SK-N-SH (cell line): ENCODE measurements around the gene RPL22. TPM values are rescaled to one million over a fixed set of nuclear protein-coding genes. Genes with fewer than 3 reads are reported as not detected.

Source experiments
- CTCF ChIA-PET: fragments of 300-600, 350-600 bp; formaldehyde crosslinking; extraction: SDS; loops from one replicate; lab custom pipeline; 2021; lab: Yijun Ruan, JAX
- POLR2A ChIA-PET: fragments of 350-600 bp; sonication (Branson Sonifier 250); formaldehyde crosslinking; extraction: SDS; loops from one replicate; lab custom pipeline; 2020; ENCODE audit warnings: antibody characterized with exemption, inconsistent platforms; lab: Yijun Ruan, JAX
- DNase-seq: peaks from one replicate; pipeline ENCODE4 v3.0.0; 2012
- H2AFZ ChIP-seq: fragments of 200-600 bp; sonication (generic); 2 replicates; pipeline ENCODE4 v1.8.1; 2016; ENCODE audit warnings: antibody characterized with exemption, mild to moderate bottlenecking, low read depth
- H3F3A ChIP-seq: fragments of 200-600 bp; sonication (generic); replicated peaks from 2 replicates; pipeline ENCODE3; 2016; ENCODE audit warnings: antibody characterized with exemption, mild to moderate bottlenecking; ENCODE audit not compliant: insufficient read depth
- H3K27ac ChIP-seq, 2 experiments: fragments of 200-500 bp in 1 of 2; fragments of 200-600 bp in 1 of 2; sonication (Bioruptor generic) in 1 of 2; sonication (generic), shearing (Covaris generic) in 1 of 2; 2 replicates each; pipeline versions ENCODE4 v1.5.1 to v1.6.1; 2014 to 2016; ENCODE audit warnings: low read depth in 2 of 2, inconsistent platforms in 1 of 2, low read length in 1 of 2, mild to moderate bottlenecking in 1 of 2, mixed read lengths in 1 of 2
- H3K27me3 ChIP-seq: fragments of 200-600 bp; sonication (generic), shearing (Covaris generic); 2 replicates; pipeline ENCODE4 v1.6.1; 2016; ENCODE audit warnings: mixed run types; ENCODE audit not compliant: insufficient read depth
- H3K36me3 ChIP-seq, 2 experiments: fragments of 200-500 bp in 1 of 2; fragments of 200-600 bp in 1 of 2; sonication (Bioruptor generic) in 1 of 2; sonication (generic) in 1 of 2; replicated peaks in 1 of 2; 2 replicates each; pipeline versions ENCODE3 to v1.5.1; 2014 to 2016; ENCODE audit warnings: low read length in 1 of 2, mild to moderate bottlenecking in 1 of 2; ENCODE audit not compliant: insufficient read depth in 2 of 2, control insufficient read depth in 1 of 2
- H3K4me1 ChIP-seq, 2 experiments: fragments of 200-500 bp in 1 of 2; fragments of 200-600 bp in 1 of 2; sonication (Bioruptor generic) in 1 of 2; sonication (generic), shearing (Covaris generic) in 1 of 2; 2 replicates each; pipeline versions ENCODE4 v1.5.1 to v1.6.1; 2014 to 2016; ENCODE audit warnings: low read depth in 1 of 2, low read length in 1 of 2, mixed run types in 1 of 2; ENCODE audit not compliant: insufficient read depth in 2 of 2, control insufficient read depth in 1 of 2
- H3K4me2 ChIP-seq: fragments of 200-600 bp; sonication (generic), shearing (Covaris generic); 2 replicates; pipeline ENCODE4 v1.6.1; 2017; ENCODE audit warnings: mixed run types
- H3K4me3 ChIP-seq, 2 experiments: fragments of 200-500 bp in 1 of 2; fragments of 200-600 bp in 1 of 2; sonication (Bioruptor generic) in 1 of 2; sonication (generic), shearing (Covaris generic) in 1 of 2; 2 replicates each; pipeline versions ENCODE4 v1.5.1 to v1.8.1; 2014 to 2016; ENCODE audit warnings: low read depth in 2 of 2, inconsistent platforms in 1 of 2, low read length in 1 of 2, mild to moderate bottlenecking in 1 of 2, mixed read lengths in 1 of 2, moderate library complexity in 1 of 2
- H3K79me2 ChIP-seq: fragments of 200-600 bp; sonication (generic); 2 replicates; pipeline ENCODE4 v1.8.1; 2017; ENCODE audit warnings: mild to moderate bottlenecking; ENCODE audit not compliant: insufficient read depth
- H3K9ac ChIP-seq: fragments of 200-600 bp; sonication (generic); 2 replicates; pipeline ENCODE4 v1.6.1; 2017; ENCODE audit warnings: mixed run types
- H3K9me2 ChIP-seq: fragments of 200-600 bp; sonication (generic); 2 replicates; pipeline ENCODE4 v1.6.1; 2017; ENCODE audit warnings: mixed run types
- H3K9me3 ChIP-seq: fragments of 200-600 bp; sonication (generic); 2 replicates; pipeline ENCODE4 v1.6.1; 2017; ENCODE audit warnings: mixed run types, mild to moderate bottlenecking, moderate library complexity
- H4K20me1 ChIP-seq: fragments of 200-600 bp; sonication (generic); 2 replicates; pipeline ENCODE4 v1.6.1; 2017; ENCODE audit warnings: mild to moderate bottlenecking, mixed run types; ENCODE audit not compliant: insufficient read depth
- CHD2 ChIP-seq: fragments of 150-350 bp; IDR thresholded peaks from 2 replicates; pipeline ENCODE4 v1.6.1; 2018; ENCODE audit warnings: low read length; ENCODE audit not compliant: partially characterized antibody
- ELF1 ChIP-seq: IDR thresholded peaks from 2 replicates; pipeline ENCODE4 v1.4.0; 2012
- EP300 ChIP-seq, 2 experiments: IDR thresholded peaks; 2 replicates each; pipeline versions ENCODE4 v1.4.0 to v1.6.1; 2012; ENCODE audit warnings: borderline replicate concordance in 1 of 2, low read depth in 1 of 2, low read length in 1 of 2
- FOXJ3 ChIP-seq: sonication (generic); formaldehyde crosslinking; IDR thresholded peaks from 2 replicates; pipeline ENCODE4 v1.5.1; 2020; ENCODE audit warnings: mild to moderate bottlenecking, missing genetic modification reagents
- FOXM1 ChIP-seq: IDR thresholded peaks from 2 replicates; pipeline ENCODE4 v1.4.0; 2012; ENCODE audit warnings: low read depth, mild to moderate bottlenecking
- MEF2A ChIP-seq: IDR thresholded peaks from 2 replicates; pipeline ENCODE4 v1.4.0; 2012; ENCODE audit warnings: low read depth, borderline replicate concordance
- NFIC ChIP-seq: IDR thresholded peaks from 2 replicates; pipeline ENCODE4 v1.4.0; 2012; ENCODE audit warnings: borderline replicate concordance
- RAD21 ChIP-seq: IDR thresholded peaks from 2 replicates; pipeline ENCODE4 v1.6.1; 2012; ENCODE audit warnings: mild to moderate bottlenecking, low read length
- REST ChIP-seq: IDR thresholded peaks from 2 replicates; pipeline ENCODE4 v1.6.1; 2012; ENCODE audit warnings: mild to moderate bottlenecking, low read depth, low read length, moderate library complexity
- RFX5 ChIP-seq: IDR thresholded peaks from 2 replicates; pipeline ENCODE4 v1.6.1; 2012; ENCODE audit warnings: mild to moderate bottlenecking, improper control_type of control experiment, low read length
- RXRA ChIP-seq: IDR thresholded peaks from 2 replicates; pipeline ENCODE4 v1.4.0; 2012; ENCODE audit warnings: low read depth, mild to moderate bottlenecking, borderline replicate concordance
- TAF1 ChIP-seq: IDR thresholded peaks from 2 replicates; pipeline ENCODE4 v1.6.1; 2012; ENCODE audit warnings: low read depth, mild to moderate bottlenecking, low read length, moderate library complexity, borderline replicate concordance
- TEAD4 ChIP-seq: IDR thresholded peaks from 2 replicates; pipeline ENCODE4 v1.4.0; 2012; ENCODE audit warnings: mild to moderate bottlenecking, borderline replicate concordance; ENCODE audit not compliant: insufficient read depth
- USF2 ChIP-seq: fragments of 150-350 bp; IDR thresholded peaks from 2 replicates; pipeline ENCODE4 v1.6.1; 2017; ENCODE audit warnings: antibody characterized with exemption, low read length, low read depth, borderline replicate concordance
- YY1 ChIP-seq: IDR thresholded peaks from 2 replicates; pipeline ENCODE4 v1.4.0; 2012; ENCODE audit warnings: low read depth, mild to moderate bottlenecking
- WGBS: methylation state at CpG from one replicate; pipeline ENCODE4 v1.1.6; 2017; ENCODE audit warnings: low lambda C conversion rate; 5-methylcytosine and 5-hydroxymethylcytosine counted together
- polyA plus RNA-seq, 3 experiments: library from polyadenylated mRNA; depleted of rRNA; stranded (reverse); fragments of >200 nt; gene quantifications; 2 replicates each; pipeline ENCODE4 v1.2.3, GENCODE V29; 2012

Gene RPL22
- polyA plus RNA-seq, 1 of the 3 experiments (the other 2 are of a cell fraction) = 140 TPM

- H3F3A ChIP-seq = no peaks in the 10 kb centered on the region
- H3K4me3 ChIP-seq = no peak overlapping the region
- no peaks in the 10 kb centered on the region for H3K9me2 ChIP-seq
- no peaks in the 10 kb centered on the region for H3K9me3 ChIP-seq
- H3K36me3 ChIP-seq = no peaks in the 10 kb centered on the region
- TF ChIP-seq FOXJ3 (CRISPR knock-in tag) (no peak), REST (no peak), MEF2A (no peak)
- WGBS = 78% methylated on average over 6 of the region's 6 CpGs
- H3K4me2 ChIP-seq = no peak overlapping the region
- no peak overlapping the region for H3K27ac ChIP-seq
- ChIA-PET POLR2A (no interaction called here), CTCF (no interaction called here)
- H3K9ac ChIP-seq = no peak overlapping the region
- peaks cover 8% of the 10 kb centered on the region; the same call in 1 of the 2 replicates for H3K27me3 ChIP-seq
- H4K20me1 ChIP-seq = no peaks in the 10 kb centered on the region
- no peak for DNase-seq
- H3K4me1 ChIP-seq = peaks cover 0 to 19% of the 10 kb centered on the region in 2 experiments; a peak in 1 of 4 replicates
- H3K79me2 ChIP-seq = no peaks in the 10 kb centered on the region
- H2AFZ ChIP-seq = no peak overlapping the region
These were observed 24.0 kb downstream of the RPL22 start for GRCh38 chr1:6175411-6175828.

GRCh38 chr1:6174621-6175410 lies 24.6 kb downstream of the RPL22 start:
- peaks cover 0 to 19% of the 10 kb centered on the region in 2 experiments; a peak in 1 of 4 replicates for H3K4me1 ChIP-seq
- H3K9ac ChIP-seq = no peak overlapping the region
- TF ChIP-seq REST (no peak), NFIC (no peak), TEAD4 (no peak), RXRA (no peak), RAD21 (no peak), EP300 (IDR thresholded peaks at IDR 0.05; ENCODE audit: borderline replicate concordance in 1 of 2, low read depth in 1 of 2, low read length in 1 of 2) (no peak), ELF1 (no peak), RFX5 (no peak), MEF2A (no peak), YY1 (no peak), FOXM1 (no peak), TAF1 (no peak), USF2 (no peak), CHD2 (no peak)
- TF ChIP-seq, all 33 proteins: peak for 0
- Histone ChIP-seq H3K79me2 (no peaks in the 10 kb centered on the region), H3K36me3 (no peaks in the 10 kb centered on the region), H2AFZ (no peak overlapping the region), H3K4me2 (no peak overlapping the region), H3K9me2 (no peaks in the 10 kb centered on the region), H3K4me3 (no peak overlapping the region), H3K27ac (no peak overlapping the region), H4K20me1 (no peaks in the 10 kb centered on the region), H3F3A (no peaks in the 10 kb centered on the region), H3K9me3 (no peaks in the 10 kb centered on the region), H3K27me3 (peaks cover 8% of the 10 kb centered on the region; the same call in 1 of the 2 replicates)
- DNase-seq = no peak
- ChIA-PET CTCF (no interaction called here), POLR2A (no interaction called here)
- 68% methylated on average over 5 of the region's 5 CpGs for WGBS
